Raji (cell line): ENCODE results near the gene GLIPR2.

Experiments used
- POLR2A ChIP-seq: IDR thresholded peaks from 2 replicates; pipeline ENCODE4 v1.6.1; 2011; ENCODE audit warnings: low read depth, low read length, control low read depth; ENCODE audit not compliant: insufficient read depth

The GLIPR2 gene

GRCh38 chr9:36164372-36164771, 27.8 kb downstream of the GLIPR2 start:
- no peak for TF ChIP-seq POLR2A

GRCh38 chr9:36164989-36165388, 28.5 kb downstream of the GLIPR2 start:
- TF ChIP-seq POLR2A, result no peak

- no peak for TF ChIP-seq POLR2A
Measured at GRCh38 chr9:36165826-36166167, 29.3 kb downstream of the GLIPR2 start.

- TF ChIP-seq POLR2A, result no peak
Measured at GRCh38 chr9:36166168-36166927, 29.8 kb downstream of the GLIPR2 start.

GRCh38 chr9:36169166-36169565, 32.6 kb downstream of the GLIPR2 start, which contains the start of gene CCIN:
TSS of gene CCIN (plus strand) at chr9:36169388. CDS start at chr9:36169503, 115 bp downstream.
- TF ChIP-seq POLR2A, result no peak

- no peak for TF ChIP-seq POLR2A
Measured at GRCh38 chr9:36169708-36170107, 33.2 kb downstream of the GLIPR2 start.

GRCh38 chr9:36170531-36170930, 34.0 kb downstream of the GLIPR2 start:
- TF ChIP-seq POLR2A, result no peak

- TF ChIP-seq POLR2A, result no peak
Measured at GRCh38 chr9:36173861-36174260, 37.3 kb downstream of the GLIPR2 start.

GRCh38 chr9:36174271-36174670, 37.7 kb downstream of the GLIPR2 start:
- TF ChIP-seq POLR2A, result no peak

- TF ChIP-seq POLR2A, result no peak
Measured at GRCh38 chr9:36174731-36175130, 38.2 kb downstream of the GLIPR2 start.

- no peak for TF ChIP-seq POLR2A
Measured at GRCh38 chr9:36177571-36177970, 41.0 kb downstream of the GLIPR2 start.

- no peak for TF ChIP-seq POLR2A
Measured at GRCh38 chr9:36187414-36187813, 50.9 kb downstream of the GLIPR2 start.

GRCh38 chr9:36188212-36188611, 51.7 kb downstream of the GLIPR2 start:
- TF ChIP-seq POLR2A, result no peak

GRCh38 chr9:36189976-36190375, 53.4 kb downstream of the GLIPR2 start:
- TF ChIP-seq POLR2A, result no peak

- peak; percentile 98 for TF ChIP-seq POLR2A
Measured at GRCh38 chr9:36190388-36191289, 54.1 kb downstream of the GLIPR2 start, which contains the start of gene CLTA. TSS of gene CLTA (plus strand) at chr9:36190921. CDS start at chr9:36191057, 136 bp downstream.

GRCh38 chr9:36191290-36191645, 54.7 kb downstream of the GLIPR2 start:
- no peak for TF ChIP-seq POLR2A
